BE2C (cell line): ENCODE measurements around the gene DCAF11.
A peak's percentile ranks its signal among the peaks of the same experiment; 100 is the strongest.

Experiments used
- DNase-seq: peaks from one replicate; pipeline ENCODE4 v3.0.0-alpha.2; 2020
- H3K27me3 ChIP-seq: fragments of 250-450 bp; sonication (Bioruptor Pico); 2 replicates; pipeline ENCODE4 v1.5.1; 2020; ENCODE audit warnings: mild to moderate bottlenecking
- H3K36me3 ChIP-seq: fragments of 250-450 bp; sonication (Bioruptor Pico); 2 replicates; pipeline ENCODE4 v1.5.1; 2020; ENCODE audit warnings: mild to moderate bottlenecking
- H3K4me1 ChIP-seq: fragments of 250-450 bp; sonication (Bioruptor Pico); 2 replicates; pipeline ENCODE4 v1.5.1; 2020
- H3K4me3 ChIP-seq: 2 replicates; pipeline ENCODE4 v1.5.1; 2011; ENCODE audit warnings: low read depth, low read length
- H3K9me3 ChIP-seq: fragments of 250-450 bp; sonication (Bioruptor Pico); 2 replicates; pipeline ENCODE4 v1.5.1; 2020
- TF ChIP-seq, protein P1 (sequence below): IDR thresholded peaks from 2 replicates; pipeline ENCODE4 v1.5.1; 2012; ENCODE audit warnings: mild to moderate bottlenecking, low read depth, low read length

Gene DCAF11

DNA sequence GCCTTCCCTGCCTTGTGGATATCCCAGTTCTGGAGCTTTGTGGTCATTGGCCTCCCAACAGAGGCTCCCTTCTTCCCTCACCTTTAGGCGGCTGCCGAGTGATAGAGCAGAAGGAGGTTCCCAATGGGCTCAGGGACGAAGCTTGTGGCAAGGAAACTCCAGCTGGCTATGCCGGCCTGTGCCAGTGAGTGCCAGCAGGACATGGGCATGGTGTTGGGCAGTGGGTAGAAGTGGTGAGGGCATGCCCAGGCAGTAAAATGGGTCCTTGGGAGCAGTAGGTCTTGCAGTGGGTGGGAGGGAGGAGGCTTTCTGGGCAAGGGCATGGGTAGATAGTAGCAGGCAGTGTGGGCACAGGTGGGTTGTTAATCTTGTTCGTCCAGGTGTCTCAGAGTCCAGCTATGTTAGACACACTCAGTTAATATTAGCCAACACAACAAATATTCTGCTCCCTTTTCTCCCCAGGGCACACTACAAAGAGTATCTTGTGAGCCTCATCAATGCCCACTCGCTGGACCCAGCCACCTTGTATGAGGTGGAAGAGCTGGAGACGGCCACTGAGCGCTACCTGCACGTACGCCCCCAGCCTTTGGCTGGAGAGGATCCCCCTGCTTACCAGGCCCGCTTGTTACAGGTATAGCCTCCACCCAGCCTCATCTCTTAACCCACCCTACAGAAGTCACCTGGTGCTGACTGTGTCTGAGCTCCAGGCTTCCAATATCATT lies 45.4 kb downstream of the DCAF11 start:
- DNase-seq, result no peak
- Histone ChIP-seq H3K27me3 (no peaks in the 10 kb centered on the region), H3K36me3 (peaks cover 31% of the 10 kb centered on the region), H3K4me1 (peaks cover 8% of the 10 kb centered on the region), H3K9me3 (no peaks in the 10 kb centered on the region), H3K4me3 (no peak overlapping the region)
- TF ChIP-seq, protein P1, sequence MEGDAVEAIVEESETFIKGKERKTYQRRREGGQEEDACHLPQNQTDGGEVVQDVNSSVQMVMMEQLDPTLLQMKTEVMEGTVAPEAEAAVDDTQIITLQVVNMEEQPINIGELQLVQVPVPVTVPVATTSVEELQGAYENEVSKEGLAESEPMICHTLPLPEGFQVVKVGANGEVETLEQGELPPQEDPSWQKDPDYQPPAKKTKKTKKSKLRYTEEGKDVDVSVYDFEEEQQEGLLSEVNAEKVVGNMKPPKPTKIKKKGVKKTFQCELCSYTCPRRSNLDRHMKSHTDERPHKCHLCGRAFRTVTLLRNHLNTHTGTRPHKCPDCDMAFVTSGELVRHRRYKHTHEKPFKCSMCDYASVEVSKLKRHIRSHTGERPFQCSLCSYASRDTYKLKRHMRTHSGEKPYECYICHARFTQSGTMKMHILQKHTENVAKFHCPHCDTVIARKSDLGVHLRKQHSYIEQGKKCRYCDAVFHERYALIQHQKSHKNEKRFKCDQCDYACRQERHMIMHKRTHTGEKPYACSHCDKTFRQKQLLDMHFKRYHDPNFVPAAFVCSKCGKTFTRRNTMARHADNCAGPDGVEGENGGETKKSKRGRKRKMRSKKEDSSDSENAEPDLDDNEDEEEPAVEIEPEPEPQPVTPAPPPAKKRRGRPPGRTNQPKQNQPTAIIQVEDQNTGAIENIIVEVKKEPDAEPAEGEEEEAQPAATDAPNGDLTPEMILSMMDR, result no peak

DNA sequence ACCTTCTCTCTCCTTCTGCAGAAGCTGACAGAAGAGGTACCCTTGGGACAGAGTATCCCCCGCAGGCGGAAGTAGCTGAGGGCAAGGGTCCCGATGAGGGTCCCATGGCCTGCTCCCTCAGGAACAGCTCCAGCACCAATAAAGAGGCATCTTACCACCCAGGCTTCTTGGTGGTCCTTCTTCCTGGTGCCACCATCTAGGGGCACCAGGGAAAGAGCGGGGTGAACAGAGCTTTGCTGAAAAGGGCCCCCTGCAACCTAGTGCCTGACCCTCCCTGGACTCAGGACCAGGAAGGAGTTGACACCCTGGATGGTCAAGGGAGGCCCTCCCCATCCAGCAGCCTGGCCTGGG lies 45.9 kb downstream of the DCAF11 start:
- Histone ChIP-seq H3K4me3 (no peak overlapping the region), H3K36me3 (peaks cover 26% of the 10 kb centered on the region), H3K27me3 (no peaks in the 10 kb centered on the region), H3K9me3 (no peaks in the 10 kb centered on the region), H3K4me1 (peaks cover 8% of the 10 kb centered on the region)
- DNase-seq, result no peak
- TF ChIP-seq, protein P1, result no peak

DNA sequence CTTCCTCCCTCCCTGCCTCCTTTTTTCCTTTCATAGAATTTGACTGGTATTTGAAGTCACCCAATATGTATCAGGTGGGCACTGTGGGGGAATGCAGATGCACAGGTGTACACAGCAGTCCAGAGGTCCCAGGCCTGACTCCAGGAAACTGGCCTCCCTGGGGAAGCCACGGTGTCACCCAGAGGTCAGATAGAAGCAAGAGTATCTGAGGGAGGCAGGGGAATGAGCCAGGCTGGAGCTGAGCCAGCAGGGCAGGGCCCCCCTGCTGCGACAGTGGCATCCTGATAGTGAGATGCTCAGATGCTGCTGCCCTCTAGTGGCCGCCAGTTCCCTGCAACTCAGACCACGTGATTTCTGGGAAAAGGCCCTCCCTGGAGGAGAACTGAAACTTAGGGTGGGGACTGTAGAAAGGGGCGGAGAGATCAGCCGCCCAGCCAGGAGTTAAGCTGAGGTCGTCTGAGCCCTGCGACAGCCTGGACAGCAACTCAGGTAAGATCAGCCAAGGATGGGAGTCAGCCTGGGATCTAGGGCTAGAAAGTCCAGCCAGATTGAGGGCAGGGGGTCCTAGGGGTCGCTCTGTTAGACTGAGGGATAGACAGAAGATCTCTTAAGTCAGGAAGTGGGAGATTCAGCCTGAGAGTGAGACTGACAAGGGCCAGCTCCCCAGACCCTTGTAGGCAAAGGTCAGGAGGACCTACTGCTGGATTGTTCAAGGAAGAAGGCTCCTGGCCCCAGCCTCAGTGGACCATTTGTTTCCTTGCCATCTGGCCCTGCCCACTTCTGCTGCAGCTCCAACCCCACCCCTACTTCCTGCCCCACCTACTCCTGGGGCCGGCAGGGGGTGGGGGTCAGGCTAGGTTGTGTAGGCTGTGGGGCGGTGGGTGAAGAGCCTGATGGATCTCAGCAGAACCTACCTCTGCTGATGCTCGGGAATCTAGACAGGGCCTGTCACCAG lies 46.5 kb downstream of the DCAF11 start, which contains the start of gene IRF9:
Gene IRF9 (plus strand): TSS at position 416 of the 955 bp plus-strand sequence. CDS start 880 bp downstream, outside the sequence.
- H3K36me3 ChIP-seq, result peaks cover 21% of the 10 kb centered on the region

DNA sequence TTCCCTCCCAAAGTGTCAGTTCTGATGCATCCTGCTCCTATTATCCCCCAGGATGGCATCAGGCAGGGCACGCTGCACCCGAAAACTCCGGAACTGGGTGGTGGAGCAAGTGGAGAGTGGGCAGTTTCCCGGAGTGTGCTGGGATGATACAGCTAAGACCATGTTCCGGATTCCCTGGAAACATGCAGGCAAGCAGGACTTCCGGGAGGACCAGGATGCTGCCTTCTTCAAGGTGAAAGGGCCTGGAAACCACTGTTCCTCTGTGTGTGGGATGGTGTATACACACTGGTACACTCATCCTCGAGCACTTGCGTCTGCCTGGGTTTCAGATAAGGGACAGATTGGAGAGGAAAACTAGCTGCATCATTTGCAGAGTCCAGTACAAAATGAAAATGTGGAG lies 47.5 kb downstream of the DCAF11 start:
- H3K36me3 ChIP-seq, result peaks cover 12% of the 10 kb centered on the region

More for the DNA sequence above, 46.5 kb downstream of the DCAF11 start, which contains the start of gene IRF9:
- Histone ChIP-seq H3K9me3 (no peaks in the 10 kb centered on the region), H3K27me3 (no peaks in the 10 kb centered on the region), H3K4me1 (peaks cover 8% of the 10 kb centered on the region), H3K4me3 (peak within 1 kb of the TSS; percentile 65)
- TF ChIP-seq, protein P1, result peak; percentile 92
- DNase-seq, result peak; percentile 96

DNA sequence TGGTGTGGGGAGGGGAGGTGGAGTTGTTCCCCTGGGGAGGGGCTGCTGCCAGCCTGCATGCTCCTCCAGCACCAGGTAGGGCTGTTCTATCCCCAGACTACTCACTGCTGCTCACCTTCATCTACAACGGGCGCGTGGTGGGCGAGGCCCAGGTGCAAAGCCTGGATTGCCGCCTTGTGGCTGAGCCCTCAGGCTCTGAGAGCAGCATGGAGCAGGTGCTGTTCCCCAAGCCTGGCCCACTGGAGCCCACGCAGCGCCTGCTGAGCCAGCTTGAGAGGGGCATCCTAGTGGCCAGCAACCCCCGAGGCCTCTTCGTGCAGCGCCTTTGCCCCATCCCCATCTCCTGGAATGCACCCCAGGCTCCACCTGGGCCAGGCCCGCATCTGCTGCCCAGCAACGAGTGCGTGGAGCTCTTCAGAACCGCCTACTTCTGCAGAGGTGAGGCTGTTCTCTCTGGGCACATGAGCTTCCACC lies 50.0 kb downstream of the DCAF11 start:
- Histone ChIP-seq H3K4me1 (peaks cover 8% of the 10 kb centered on the region), H3K27me3 (no peaks in the 10 kb centered on the region), H3K36me3 (0 out of 2 replicates have a peak, but pooled peaks cover 2% of the 10 kb centered on the region), H3K4me3 (no peak overlapping the region), H3K9me3 (no peaks in the 10 kb centered on the region)
- no peak for DNase-seq
- TF ChIP-seq, protein P1, result no peak

More for the DNA sequence above, 47.5 kb downstream of the DCAF11 start:
- Histone ChIP-seq H3K9me3 (no peaks in the 10 kb centered on the region), H3K4me3 (no peak overlapping the region), H3K4me1 (peaks cover 8% of the 10 kb centered on the region), H3K27me3 (no peaks in the 10 kb centered on the region)
- no peak for DNase-seq
- TF ChIP-seq, protein P1, result no peak
